Neuronal stem cell (in vitro differentiated cells): Measurements from ENCODE around the gene NR3C2.

Experiments used
- DNase-seq: peaks from one replicate; pipeline ENCODE4 v3.0.0-alpha.2; 2013; ENCODE audit warnings: low spot score
- H2AFZ ChIP-seq: one replicate; pipeline ENCODE4 v1.6.1; 2013; ENCODE audit warnings: mild to moderate bottlenecking, low read length, inconsistent platforms
- H2AK5ac ChIP-seq: 2 replicates; pipeline ENCODE4 v1.6.1; 2013; ENCODE audit warnings: low read depth, mild to moderate bottlenecking, inconsistent platforms, low read length, moderate library complexity, mixed read lengths
- H2BK120ac ChIP-seq: 2 replicates; pipeline ENCODE4 v1.6.1; 2013; ENCODE audit warnings: low read depth, mild to moderate bottlenecking, inconsistent platforms, low read length, moderate library complexity, mixed read lengths
- H2BK12ac ChIP-seq: one replicate; pipeline ENCODE4 v1.6.1; 2013; ENCODE audit warnings: low read length, inconsistent platforms
- H2BK15ac ChIP-seq: 2 replicates; pipeline ENCODE4 v1.6.1; 2013; ENCODE audit warnings: mild to moderate bottlenecking, low read length, inconsistent platforms, mixed read lengths
- H2BK5ac ChIP-seq: one replicate; pipeline ENCODE4 v1.6.1; 2013; ENCODE audit warnings: inconsistent platforms, mild to moderate bottlenecking, low read length, moderate library complexity
- H3K14ac ChIP-seq: one replicate; pipeline ENCODE4 v1.6.1; 2013; ENCODE audit warnings: low read length, inconsistent platforms
- H3K18ac ChIP-seq: 2 replicates; pipeline ENCODE4 v1.6.1; 2013; ENCODE audit warnings: low read length, inconsistent platforms
- H3K23ac ChIP-seq: 2 replicates; pipeline ENCODE4 v1.6.1; 2013; ENCODE audit warnings: low read depth, mild to moderate bottlenecking, mixed read lengths, low read length, inconsistent platforms; ENCODE audit not compliant: poor library complexity
- H3K27ac ChIP-seq: replicated peaks from 3 replicates; pipeline ENCODE4 v1.5.1; 2013; ENCODE audit warnings: low read length, inconsistent platforms
- H3K27me3 ChIP-seq, 3 experiments: 2 replicates each; pipeline ENCODE4 v1.6.1; 2013; ENCODE audit warnings: low read length in 3 of 3, mild to moderate bottlenecking in 2 of 3, inconsistent platforms in 1 of 3, low read depth in 1 of 3, mixed read lengths in 1 of 3, moderate library complexity in 1 of 3; ENCODE audit not compliant: control insufficient read depth in 3 of 3, insufficient read depth in 3 of 3
- H3K36me3 ChIP-seq, 2 donors: replicated peaks in 1 of 2; 2 replicates each; pipeline ENCODE4 v1.6.1; 2013; ENCODE audit warnings: low read length in 2 of 2; ENCODE audit not compliant: control insufficient read depth in 2 of 2, insufficient read depth in 2 of 2
- H3K4ac ChIP-seq: 2 replicates; pipeline ENCODE4 v1.6.1; 2013; ENCODE audit warnings: inconsistent platforms, mild to moderate bottlenecking, low read length, moderate library complexity
- H3K4me1 ChIP-seq, 2 donors: 1 replicate in 1 of 2; 2 replicates in 1 of 2; pipeline ENCODE4 v1.6.1; 2013; ENCODE audit warnings: low read length in 2 of 2, low read depth in 1 of 2; ENCODE audit not compliant: control insufficient read depth in 2 of 2, insufficient read depth in 1 of 2
- H3K4me2 ChIP-seq: one replicate; pipeline ENCODE4 v1.6.1; 2013; ENCODE audit warnings: mild to moderate bottlenecking, low read length, inconsistent platforms; ENCODE audit not compliant: insufficient read depth, poor library complexity, severe bottlenecking
- H3K4me3 ChIP-seq, 2 donors: 2 replicates each; pipeline ENCODE4 v1.5.1; 2013; ENCODE audit warnings: low read length in 2 of 2, mild to moderate bottlenecking in 2 of 2, inconsistent platforms in 1 of 2, moderate library complexity in 1 of 2
- H3K79me1 ChIP-seq: one replicate; pipeline ENCODE4 v1.6.1; 2013; ENCODE audit warnings: low read depth, mild to moderate bottlenecking, inconsistent platforms, low read length, moderate library complexity
- H3K9ac ChIP-seq: one replicate; pipeline ENCODE4 v1.6.1; 2013; ENCODE audit warnings: mild to moderate bottlenecking, low read depth, low read length, inconsistent platforms; ENCODE audit not compliant: poor library complexity
- H3K9me3 ChIP-seq, 2 donors: replicated peaks in 1 of 2; 2 replicates each; pipeline versions ENCODE3 to v1.6.1; 2013; ENCODE audit warnings: low read length in 2 of 2, mild to moderate bottlenecking in 2 of 2, inconsistent platforms in 1 of 2, low read depth in 1 of 2, mixed read lengths in 1 of 2, moderate library complexity in 1 of 2; ENCODE audit not compliant: control insufficient read depth in 2 of 2, insufficient read depth in 1 of 2
- H4K8ac ChIP-seq: one replicate; pipeline ENCODE4 v1.6.1; 2013; ENCODE audit warnings: low read depth, mild to moderate bottlenecking, inconsistent platforms, low read length, moderate library complexity
- H4K91ac ChIP-seq: one replicate; pipeline ENCODE4 v1.6.1; 2013; ENCODE audit warnings: low read length, low read depth, mild to moderate bottlenecking, inconsistent platforms; ENCODE audit not compliant: poor library complexity
- WGBS, 2 donors: extraction: QIAGEN DNeasy Blood & Tissue Kit; methylation state at CpG; one replicate each; pipeline ENCODE4 v1.1.7; 2013; ENCODE audit warnings: missing lambda C conversion rate in 2 of 2, mixed read lengths in 1 of 2; ENCODE audit not compliant: insufficient read length in 2 of 2, insufficient replicate concordance in 1 of 2; ENCODE audit errors: extremely low coverage in 2 of 2; 5-methylcytosine and 5-hydroxymethylcytosine counted together

The NR3C2 gene

DNA sequence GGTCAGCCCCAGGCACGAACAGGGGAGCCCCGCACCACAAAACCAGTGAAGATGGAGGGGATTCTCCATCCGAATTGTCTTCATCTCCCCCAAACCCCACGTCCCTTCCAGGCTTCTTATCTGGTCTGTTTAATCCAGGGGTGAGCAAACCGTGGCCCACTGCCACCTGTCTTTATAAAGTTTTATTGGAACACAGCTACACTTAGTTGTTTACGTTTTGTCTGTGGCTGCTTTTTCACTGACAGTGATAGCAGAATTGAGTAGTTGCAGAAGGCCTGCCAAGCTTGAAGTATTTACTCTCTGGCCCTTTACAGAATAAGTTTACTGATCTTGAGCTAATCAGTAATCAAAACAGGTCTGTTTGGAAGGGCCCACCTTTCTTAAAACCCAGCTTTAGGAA lies 386.4 kb downstream of the NR3C2 start:
- no peak overlapping the region for H2BK15ac ChIP-seq
- H3K4me3 ChIP-seq = no peak overlapping the region
- no peak overlapping the region for H2BK12ac ChIP-seq
- H3K36me3 ChIP-seq = no peaks in the 10 kb centered on the region
- no peak overlapping the region for H4K8ac ChIP-seq
- no peaks in the 10 kb centered on the region for H3K79me1 ChIP-seq
- no CpG with 5 or more reads among the region's 6 CpGs for WGBS, 2 donors
- no peaks in the 10 kb centered on the region for H3K27me3 ChIP-seq
- H3K4me2 ChIP-seq = no peak overlapping the region
- no peaks in the 10 kb centered on the region for H3K4me1 ChIP-seq
- no peak for DNase-seq
- H3K14ac ChIP-seq = no peak overlapping the region
- no peak overlapping the region for H2BK120ac ChIP-seq
- H2BK5ac ChIP-seq = no peak overlapping the region
- H3K9me3 ChIP-seq = no peaks in the 10 kb centered on the region
- H3K27ac ChIP-seq = no peak overlapping the region
- no peak overlapping the region for H3K18ac ChIP-seq
- H4K91ac ChIP-seq = no peak overlapping the region
- H3K23ac ChIP-seq = no peak overlapping the region
- no peak overlapping the region for H3K9ac ChIP-seq
- no peak overlapping the region for H3K4ac ChIP-seq
- no peak overlapping the region for H2AFZ ChIP-seq
- H2AK5ac ChIP-seq = no peak overlapping the region

DNA sequence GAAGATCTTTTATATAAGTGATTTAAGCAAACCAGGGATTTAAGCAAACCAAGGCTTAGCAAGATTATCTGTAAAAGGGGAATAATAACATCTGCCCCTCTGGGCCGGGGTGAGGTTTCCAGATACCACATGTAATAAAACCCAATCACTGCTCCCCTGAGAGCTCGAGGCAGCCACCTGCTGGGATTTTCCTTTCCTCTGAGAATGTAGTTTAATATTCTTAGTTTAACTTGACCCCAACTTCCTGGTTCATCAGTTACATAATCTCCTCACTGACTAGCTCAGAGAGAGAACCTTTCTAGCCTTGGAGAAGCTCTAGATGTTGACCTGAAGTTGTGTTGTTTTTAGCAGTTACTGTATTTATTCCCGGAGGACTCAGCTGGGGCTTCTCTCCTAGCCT lies 387.9 kb downstream of the NR3C2 start:
- H3K27me3 ChIP-seq = no peaks in the 10 kb centered on the region
- H3K4me3 ChIP-seq = no peak overlapping the region
- DNase-seq = no peak
- no peaks in the 10 kb centered on the region for H3K9me3 ChIP-seq
- H2BK12ac ChIP-seq = no peak overlapping the region
- no peak overlapping the region for H4K8ac ChIP-seq
- H3K36me3 ChIP-seq = no peaks in the 10 kb centered on the region
- no peak overlapping the region for H2AFZ ChIP-seq
- no peak overlapping the region for H2BK15ac ChIP-seq
- no peak overlapping the region for H3K18ac ChIP-seq
- no peak overlapping the region for H3K27ac ChIP-seq
- no peak overlapping the region for H4K91ac ChIP-seq
- no peak overlapping the region for H3K14ac ChIP-seq
- H3K4ac ChIP-seq = no peak overlapping the region
- H3K4me2 ChIP-seq = no peak overlapping the region
- H2BK120ac ChIP-seq = no peak overlapping the region
- H3K9ac ChIP-seq = no peak overlapping the region
- no CpG with 5 or more reads among the region's 3 CpGs for WGBS, 2 donors
- no peak overlapping the region for H3K23ac ChIP-seq
- H3K4me1 ChIP-seq = peaks cover 0 to under 1% of the 10 kb centered on the region in 2 donors
- H3K79me1 ChIP-seq = no peaks in the 10 kb centered on the region
- no peak overlapping the region for H2AK5ac ChIP-seq
- H2BK5ac ChIP-seq = no peak overlapping the region

DNA sequence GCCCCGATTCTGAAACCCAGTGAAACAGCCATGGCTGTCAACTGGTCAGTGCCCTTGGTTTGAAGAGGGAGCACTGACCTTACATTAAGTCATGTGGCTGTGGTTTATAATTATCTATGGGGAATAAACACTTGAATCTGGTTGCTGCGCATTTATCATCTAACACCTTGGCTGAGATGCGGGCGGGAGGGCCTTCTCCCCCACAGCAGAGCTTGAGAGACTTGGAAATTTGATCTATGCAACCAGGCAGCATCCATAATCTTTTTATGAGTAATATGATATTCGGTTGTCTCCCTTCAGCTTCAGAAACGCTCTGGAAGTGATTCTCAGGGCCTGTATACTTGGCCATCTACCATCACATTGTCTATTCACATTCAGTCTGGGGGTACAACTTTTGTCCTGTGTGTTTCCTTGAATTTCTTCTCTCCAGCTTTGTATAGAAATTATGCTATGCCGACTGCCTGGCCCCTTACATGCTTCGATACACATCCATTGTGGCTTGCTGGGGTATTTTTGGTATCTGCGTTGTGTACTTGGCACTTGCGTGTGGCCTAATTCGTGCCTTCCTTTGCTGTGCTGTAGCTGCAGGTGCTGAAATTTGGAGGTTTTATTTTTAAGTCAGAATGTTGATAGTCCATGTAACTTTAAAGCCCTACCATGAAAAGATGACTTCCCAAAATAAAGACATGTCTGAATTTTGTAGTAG lies 388.8 kb downstream of the NR3C2 start:
- H4K8ac ChIP-seq = no peak overlapping the region
- no peak overlapping the region for H2BK12ac ChIP-seq
- no peak overlapping the region for H2BK15ac ChIP-seq
- H3K4me3 ChIP-seq = no peak overlapping the region
- H3K36me3 ChIP-seq = no peaks in the 10 kb centered on the region
- H3K9me3 ChIP-seq = no peaks in the 10 kb centered on the region
- H3K4me2 ChIP-seq = no peak overlapping the region
- no CpG with 5 or more reads among the region's 11 CpGs for WGBS, 2 donors
- H2AFZ ChIP-seq = no peak overlapping the region
- no peak overlapping the region for H4K91ac ChIP-seq
- no peak overlapping the region for H3K9ac ChIP-seq
- H3K27ac ChIP-seq = no peak overlapping the region
- DNase-seq = no peak
- H3K14ac ChIP-seq = no peak overlapping the region
- no peaks in the 10 kb centered on the region for H3K27me3 ChIP-seq
- no peak overlapping the region for H3K23ac ChIP-seq
- H2BK120ac ChIP-seq = no peak overlapping the region
- H2AK5ac ChIP-seq = no peak overlapping the region
- no peak overlapping the region for H3K4ac ChIP-seq
- H3K79me1 ChIP-seq = no peaks in the 10 kb centered on the region
- no peak overlapping the region for H2BK5ac ChIP-seq
- H3K18ac ChIP-seq = no peak overlapping the region
- peaks cover 0 to 3% of the 10 kb centered on the region in 2 donors for H3K4me1 ChIP-seq

DNA sequence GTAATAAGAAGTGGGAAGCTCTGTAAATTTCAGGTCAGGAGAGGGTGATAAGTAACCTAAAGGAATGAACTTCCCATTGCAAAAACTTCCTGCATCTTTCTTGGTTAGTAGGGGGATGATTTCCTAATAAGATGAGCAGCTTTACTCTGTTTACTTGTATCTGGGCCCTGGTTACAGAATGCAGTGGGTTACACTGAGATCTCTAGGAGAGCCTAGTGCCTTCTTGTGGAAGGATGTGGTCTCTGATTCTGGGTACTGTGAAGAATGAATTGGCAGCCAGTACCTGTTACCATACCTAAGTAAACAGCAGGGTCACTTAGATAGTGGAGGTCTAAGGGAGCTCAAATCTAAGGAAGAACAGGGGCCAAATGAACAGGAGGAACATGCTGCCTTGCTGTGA lies 389.8 kb downstream of the NR3C2 start:
- Histone ChIP-seq H3K9ac (no peak overlapping the region), H3K14ac (no peak overlapping the region), H4K91ac (no peak overlapping the region), H3K9me3 (no peaks in the 10 kb centered on the region), H3K18ac (no peak overlapping the region), H4K8ac (no peak overlapping the region), H2BK120ac (no peak overlapping the region), H2BK5ac (no peak overlapping the region), H3K36me3 (no peaks in the 10 kb centered on the region), H3K27me3 (no peaks in the 10 kb centered on the region), H2AFZ (no peak overlapping the region), H3K23ac (no peak overlapping the region), H2BK15ac (no peak overlapping the region), H3K79me1 (no peaks in the 10 kb centered on the region), H3K4me1 (peaks cover 0 to 3% of the 10 kb centered on the region in 2 donors), H3K4me3 (no peak overlapping the region), H2BK12ac (no peak overlapping the region), H3K4ac (no peak overlapping the region), H2AK5ac (no peak overlapping the region), H3K4me2 (no peak overlapping the region), H3K27ac (no peak overlapping the region)
- no peak for DNase-seq
